ENCODE measurements around the gene DBNDD1. TPM values are rescaled to one million over a fixed set of nuclear protein-coding genes. Genes with fewer than 3 reads are reported as not detected.
"Not testable (repeated sequence)": the region's sequence is repeated elsewhere in the genome, so short reads cannot be mapped to it uniquely, and the experiment has no call there.

The DBNDD1 gene
- total RNA-seq, 1 donor from 2014 or later, result 10.6 TPM

DNA sequence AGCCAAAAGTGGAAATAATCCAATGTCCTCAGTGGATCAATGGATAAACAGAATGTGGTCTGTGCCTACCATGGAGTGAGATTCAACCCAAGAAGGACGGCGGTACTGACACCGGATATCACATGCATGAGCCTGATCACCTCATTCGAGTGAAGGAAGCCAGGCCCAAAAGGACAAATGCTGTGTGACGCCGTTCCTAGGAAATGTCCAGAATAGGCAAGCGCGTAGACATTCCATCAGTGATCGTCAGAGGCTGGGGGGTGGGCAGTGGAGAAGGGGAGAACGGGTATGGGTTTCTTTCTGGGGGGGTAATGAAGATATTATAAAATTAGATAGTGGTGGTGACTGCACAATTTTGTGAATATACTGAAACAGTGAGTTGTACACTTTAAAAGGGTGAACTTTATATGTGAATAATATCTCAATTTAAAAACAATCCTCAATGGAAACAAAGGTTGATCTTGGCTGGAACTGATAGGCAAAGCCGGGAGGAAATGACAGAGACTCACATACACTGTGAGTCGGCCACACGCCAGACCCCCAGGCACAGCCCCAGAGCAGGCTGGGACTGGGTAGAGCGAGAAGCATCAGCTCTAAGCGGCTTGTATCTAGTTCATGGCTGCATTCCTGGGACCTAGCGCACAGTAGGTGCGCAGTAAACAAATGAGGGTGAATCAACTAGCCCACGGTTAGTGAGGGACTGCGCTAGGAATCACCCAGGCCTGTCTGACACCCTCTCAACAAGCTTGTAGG is 3.5 kb downstream of the DBNDD1 start:
- no peak for FAIRE-seq
- DNase-seq (ENCODE audit: low spot score in 2 of 2), result no peak

DNA sequence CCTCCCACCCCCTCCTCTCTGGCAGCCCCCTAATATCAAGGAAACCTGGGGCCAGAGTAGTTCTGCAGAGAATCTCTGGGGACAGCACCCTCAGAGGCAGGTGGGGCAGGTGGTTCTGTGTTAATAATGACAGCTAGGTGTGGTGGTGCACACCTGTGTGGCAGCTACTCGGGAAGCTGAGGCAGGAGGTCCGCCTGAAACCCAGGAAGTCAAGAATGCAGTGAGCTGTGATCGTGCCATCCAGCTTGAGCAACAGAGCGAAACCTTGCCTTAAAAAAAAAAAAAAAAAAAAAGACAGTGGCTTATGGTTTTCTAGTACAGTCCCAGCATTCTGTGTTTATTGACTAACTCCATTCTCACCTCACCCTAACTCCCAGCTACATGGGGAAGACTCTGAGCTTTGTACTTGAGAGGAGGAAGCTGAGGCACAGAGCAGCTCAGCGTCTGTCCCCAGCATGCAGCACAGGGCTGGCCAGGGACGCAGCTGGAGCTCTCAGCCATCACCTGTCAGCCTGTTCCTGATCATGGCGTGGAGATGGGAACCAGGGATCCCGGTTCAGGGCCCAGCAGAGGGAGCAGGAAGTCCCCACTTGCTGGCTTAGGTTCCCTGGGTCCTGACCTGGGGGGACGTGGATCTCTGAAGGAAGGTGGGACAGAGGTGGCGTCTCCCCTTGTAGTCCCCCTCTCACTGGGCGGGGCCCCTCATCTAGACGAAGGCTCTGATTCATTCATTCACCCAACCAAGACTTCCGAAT is 6.1 kb downstream of the DBNDD1 start:
- no peak for FAIRE-seq
- DNase-seq (ENCODE audit: low spot score in 2 of 2), result no peak

DNA sequence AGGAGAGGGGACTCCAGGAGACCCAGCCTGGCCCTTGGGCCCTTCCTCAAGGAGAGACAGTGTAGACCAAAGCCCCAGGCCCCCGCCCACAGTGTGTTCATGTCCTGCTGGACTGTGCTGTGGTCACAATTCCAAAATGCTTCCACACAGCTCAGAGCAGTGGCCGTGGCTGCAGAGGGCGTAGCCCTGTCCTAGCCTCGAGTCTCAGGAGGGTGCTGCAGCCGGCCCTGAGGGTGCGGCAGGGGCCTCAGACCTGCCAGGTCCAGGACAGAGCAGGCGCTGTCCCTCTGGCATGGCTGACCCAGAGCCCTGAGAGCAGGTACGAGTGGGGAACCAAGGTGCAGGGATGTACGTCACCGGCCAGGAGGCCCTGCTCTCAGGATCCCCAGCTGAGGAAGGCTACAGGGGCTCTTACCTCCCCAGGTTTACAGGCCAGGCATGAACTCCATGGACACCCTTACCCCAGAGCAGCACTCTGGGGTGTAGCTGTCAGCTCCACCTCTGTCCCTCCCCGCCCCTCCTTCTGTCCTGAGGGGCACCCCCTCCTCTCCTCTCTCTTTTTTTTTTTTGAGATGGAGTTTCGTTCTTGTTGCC is 7.3 kb downstream of the DBNDD1 start:
- DNase-seq (ENCODE audit: low spot score in 2 of 2), result no peak
- no peak for FAIRE-seq

DNA sequence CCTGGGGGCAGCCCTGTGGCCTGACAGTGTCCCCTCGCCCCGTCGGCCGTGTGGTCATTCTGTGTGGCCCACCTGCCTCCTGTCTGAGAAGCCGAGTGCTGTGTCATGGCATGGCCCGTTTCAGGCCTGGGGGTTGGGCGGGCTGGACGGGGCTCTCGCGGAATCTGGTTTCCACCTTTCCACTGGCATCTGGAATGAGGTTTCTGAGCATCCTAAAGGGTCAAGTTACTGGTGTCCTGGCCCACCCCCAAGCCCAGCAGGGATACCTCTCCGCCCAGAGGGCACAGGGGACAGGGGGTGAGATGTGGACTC is 7.8 kb downstream of the DBNDD1 start:
- DNase-seq (ENCODE audit: low spot score in 2 of 2), result no peak
- no peak for FAIRE-seq

DNA sequence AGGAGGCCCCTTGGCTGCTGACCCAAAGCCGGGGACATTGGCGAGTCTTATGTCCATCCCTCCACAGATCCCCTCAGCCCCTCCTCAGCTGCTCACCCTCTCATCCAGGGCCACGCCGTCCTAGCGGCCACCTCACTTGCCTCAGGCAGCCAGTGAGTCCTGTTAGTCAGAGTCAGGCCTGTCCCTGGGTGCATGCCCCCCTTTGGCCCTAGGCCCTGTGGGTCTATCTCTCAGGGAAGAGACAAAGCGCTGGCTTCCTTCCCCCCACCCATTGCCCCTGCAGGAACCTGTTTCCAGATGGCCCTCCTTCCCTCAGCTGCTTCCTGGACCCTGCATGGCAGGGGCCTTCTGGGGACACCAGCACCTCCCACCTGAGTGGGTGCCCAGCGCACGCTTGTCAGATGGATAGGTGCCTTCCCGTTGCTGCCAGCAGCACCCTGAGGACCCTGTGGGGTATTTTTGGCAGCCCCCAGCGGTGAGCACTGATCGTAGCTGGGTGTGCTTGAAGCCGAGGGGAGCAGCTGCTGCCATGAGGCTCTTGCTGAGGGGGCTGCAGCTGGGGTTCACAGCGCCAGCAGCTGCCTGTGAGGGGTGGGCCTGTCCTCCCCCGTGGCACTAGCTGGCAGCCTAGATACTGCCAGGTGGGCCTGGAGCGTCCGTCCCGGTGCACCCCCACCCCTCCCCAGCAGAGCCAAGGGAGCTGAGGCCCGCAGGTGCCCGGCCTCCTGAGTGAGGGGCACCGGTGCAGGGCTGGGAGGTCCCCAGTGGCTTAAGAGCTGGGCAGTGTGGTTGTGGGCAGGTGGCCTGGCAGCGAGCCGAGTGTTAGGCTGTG is 8.4 kb downstream of the DBNDD1 start:
- FAIRE-seq, result no peak

DNA sequence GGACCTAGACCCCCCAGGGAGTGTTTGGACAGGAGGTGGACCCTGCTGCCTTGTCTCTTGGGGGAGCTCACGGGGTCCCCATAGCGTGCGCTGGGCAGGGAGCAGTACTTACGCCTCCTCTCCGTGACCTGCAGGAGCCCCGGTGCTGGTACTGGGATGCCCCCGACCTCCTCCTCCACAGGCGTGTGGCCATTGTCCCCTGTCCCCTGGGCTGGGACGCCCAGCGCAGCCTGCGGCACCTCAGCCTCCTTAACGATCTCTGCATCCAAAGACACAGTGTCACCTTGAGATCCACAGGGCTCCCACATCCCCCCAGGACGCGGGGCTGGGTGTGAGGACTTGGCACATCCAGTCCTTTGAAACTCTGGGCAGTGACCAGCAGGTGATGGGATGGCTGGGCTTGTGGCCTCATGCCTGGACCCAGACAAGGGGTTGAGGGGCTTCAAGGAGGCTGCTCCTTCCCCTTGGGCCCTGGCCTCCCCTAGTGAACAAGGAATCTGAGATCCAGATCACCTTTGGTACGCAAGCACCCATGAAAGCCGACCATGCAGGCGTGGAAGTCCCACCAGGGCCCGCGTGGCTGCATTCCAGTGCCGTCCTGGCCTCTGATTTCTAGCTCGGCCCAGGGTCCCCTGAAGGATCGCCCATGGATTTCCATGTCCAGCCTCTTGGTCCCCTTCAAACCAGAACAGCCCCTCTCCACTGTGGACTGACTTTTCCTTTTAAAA is 9.9 kb downstream of the DBNDD1 start:
- DNase-seq (ENCODE audit: low spot score in 2 of 2), result no peak
- no peak for FAIRE-seq

More for the DNA sequence above, 8.4 kb downstream of the DBNDD1 start:
- DNase-seq (ENCODE audit: low spot score in 2 of 2), result no peak

DNA sequence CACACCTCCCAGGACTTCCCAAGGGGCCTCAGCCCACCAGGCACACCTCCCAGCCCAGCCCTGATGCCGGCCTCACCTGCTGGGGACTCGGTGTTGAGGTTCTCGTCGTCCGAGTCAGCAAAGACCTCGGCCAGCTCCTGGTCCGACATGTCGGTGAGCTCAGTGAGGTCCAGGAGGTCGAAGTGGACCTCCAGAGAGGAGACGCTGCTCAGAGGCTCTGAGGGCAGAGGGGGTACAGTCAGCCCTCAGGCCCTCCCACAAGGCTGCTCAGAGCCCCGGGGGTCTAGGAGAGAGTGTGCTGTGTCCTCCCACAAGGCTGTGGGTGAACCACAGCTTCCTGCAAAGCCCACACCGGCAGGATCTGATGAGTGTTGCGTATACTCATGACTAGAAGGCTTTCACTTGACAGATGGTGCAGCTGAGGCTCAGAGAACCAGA is 10.5 kb downstream of the DBNDD1 start:
- no peak for FAIRE-seq
- DNase-seq (ENCODE audit: low spot score in 2 of 2), result no peak

DNA sequence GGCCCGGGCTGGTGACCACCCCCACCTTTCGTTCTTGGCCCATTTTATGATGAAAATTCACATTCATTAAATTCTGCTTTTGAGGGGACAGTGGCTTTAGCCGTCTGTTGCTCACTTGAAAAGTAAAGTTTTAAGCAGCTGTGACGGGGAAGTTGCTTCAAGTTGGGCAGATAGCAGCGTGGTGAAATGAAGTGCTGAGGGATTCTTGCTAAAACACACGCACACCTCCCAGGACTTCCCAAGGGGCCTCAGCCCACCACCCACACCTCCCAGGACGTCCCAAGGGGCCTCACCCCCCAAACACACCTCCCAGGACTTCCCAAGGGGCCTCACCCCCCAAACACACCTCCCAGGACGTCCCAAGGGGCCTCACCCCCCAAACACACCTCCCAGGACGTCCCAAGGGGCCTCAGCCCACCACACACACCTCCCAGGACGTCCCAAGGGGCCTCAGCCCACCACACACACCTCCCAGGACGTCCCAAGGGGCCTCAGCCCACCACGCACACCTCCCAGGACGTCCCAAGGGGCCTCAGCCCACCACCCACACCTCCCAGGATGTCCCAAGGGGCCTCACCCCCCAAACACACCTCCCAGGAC is 11.5 kb downstream of the DBNDD1 start:
- not testable (repeated sequence) for FAIRE-seq

DNA sequence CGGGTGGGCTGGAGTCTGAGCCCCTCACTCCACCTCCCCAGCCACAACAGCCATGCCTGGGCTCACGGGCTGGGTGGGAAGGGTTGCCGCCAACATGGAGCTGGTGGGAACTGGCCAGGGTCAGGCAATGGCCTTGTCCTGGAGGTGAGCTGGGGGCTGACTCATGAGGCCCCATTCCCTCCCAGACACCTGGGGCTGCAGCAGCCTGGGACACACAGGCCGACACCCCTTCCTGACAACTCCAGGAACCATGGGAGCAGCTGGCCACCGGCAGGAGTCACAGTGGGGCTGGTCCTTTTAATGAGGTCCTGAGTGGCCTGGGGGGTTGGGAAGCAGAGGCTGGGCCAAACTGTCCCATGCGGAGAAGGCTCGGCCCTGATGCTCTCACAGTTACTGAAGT is 12.2 kb downstream of the DBNDD1 start:
- FAIRE-seq (no peak), DNase-seq (ENCODE audit: low spot score in 2 of 2) (no peak)

More for the DNA sequence above, 11.5 kb downstream of the DBNDD1 start:
- DNase-seq (ENCODE audit: low spot score in 2 of 2), result not testable (repeated sequence)

DNA sequence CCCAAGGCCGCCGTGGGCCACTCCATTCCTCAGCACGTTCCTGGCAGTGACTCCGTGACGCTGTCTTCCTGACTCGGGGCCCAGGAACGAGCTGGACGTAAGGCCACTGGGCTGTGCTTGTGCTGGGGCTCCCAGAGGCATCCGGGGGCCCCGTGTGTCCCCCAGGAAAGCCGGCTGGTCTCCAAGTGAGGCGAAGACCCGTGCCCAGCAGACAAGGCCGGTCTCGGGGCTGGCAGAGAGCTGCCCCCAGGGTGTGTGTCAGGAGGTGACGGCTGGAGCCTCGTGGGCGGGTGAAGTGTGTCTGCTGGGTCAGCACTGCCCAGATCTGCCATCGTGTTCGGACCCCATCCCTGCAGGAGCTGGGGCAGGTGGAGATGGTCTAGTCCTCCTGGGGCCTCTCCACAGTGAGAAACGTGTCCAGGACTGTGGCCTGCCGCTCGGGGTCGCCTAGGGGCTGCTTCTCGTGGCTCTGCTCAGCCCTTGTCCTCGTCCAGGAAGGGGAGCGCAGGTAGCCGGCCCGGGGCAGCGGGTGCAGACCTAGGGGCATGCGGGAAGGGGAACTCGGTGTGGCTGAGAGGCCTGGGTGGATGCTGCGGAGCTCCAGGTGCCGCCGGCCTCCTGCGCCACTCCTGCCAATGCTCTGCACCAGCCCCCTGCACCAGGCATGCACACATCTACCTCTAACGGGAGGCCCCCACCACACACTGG is 13.1 kb downstream of the DBNDD1 start:
- DNase-seq (ENCODE audit: low spot score in 2 of 2), result no peak
- no peak for FAIRE-seq

DNA sequence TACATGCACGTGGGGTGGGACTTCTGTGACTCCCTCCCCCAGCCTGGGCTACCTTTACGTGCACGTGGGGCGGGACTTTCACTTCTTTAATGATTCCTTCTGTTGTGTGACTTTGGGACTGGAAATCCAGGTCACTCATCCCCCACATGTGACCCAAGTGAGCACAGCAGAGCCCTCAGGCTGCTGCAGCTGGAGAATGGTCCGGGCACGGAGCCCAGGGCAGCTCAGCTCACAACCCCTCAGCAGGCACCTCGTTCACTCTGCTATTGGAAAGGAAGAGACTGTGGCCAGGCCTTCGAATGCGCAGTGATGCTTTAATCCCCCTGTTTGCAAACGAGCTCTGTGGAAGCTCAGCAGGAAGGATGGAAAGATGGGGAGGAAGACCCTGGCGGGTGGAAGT is 14.7 kb downstream of the DBNDD1 start:
- DNase-seq (ENCODE audit: low spot score in 2 of 2) (no peak), FAIRE-seq (no peak)

DNA sequence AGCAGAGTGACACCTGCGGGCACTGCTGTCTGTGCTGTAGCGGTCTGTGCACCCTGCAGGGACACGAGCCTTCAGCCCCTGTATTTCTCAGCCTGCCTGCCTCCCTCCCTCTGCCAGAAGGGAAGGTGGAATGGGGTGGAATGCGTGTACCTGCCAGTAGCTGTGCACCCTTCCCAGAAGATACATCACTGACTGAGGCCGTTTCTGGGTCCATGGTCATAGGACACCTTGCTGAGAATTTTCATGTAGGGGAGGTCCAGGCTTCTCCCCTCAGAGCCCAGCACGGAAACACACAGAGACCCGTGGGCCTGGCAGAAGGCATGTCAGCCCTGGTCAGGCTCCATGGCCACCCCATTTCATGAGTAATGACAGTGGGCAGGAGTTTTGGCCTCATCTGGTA is 16.5 kb downstream of the DBNDD1 start:
- DNase-seq (ENCODE audit: low spot score in 2 of 2) (no peak), FAIRE-seq (no peak)

DNA sequence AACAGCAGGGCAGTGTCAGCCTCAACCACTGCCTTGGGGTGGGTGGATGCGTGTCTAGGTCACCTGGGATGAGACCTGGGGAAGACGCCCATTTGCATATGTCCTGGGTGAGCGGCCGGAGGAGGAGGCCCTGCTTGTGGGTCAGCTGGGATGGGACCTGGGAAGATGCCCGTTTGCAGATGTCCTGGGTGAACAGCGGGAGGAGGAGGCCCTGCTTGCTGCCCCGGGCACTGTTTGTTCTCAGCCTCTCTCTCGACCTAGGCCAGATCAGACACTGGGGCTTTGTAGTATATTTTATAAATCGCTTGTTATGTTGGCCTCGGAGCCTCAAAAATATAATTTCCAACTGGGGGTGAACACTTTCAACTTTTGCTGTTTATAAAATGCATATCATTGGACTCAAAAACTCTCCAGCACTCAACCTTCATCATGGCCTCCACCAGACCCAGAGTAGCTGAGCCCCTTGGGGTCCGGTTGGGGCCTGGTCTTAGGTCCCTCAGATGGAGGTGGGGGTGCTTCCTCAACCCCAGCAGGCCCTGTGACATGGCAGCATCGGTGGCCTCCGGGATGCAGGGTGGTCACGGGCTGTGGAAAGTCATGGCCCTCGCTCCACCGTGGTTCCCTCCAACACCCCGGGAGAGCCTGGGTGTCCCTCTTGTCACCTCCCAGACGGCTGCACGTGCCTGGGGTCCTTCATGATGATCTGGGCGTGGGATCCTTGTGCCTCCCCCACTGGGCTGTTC is 17.3 kb downstream of the DBNDD1 start:
- FAIRE-seq (no peak), DNase-seq (ENCODE audit: low spot score in 2 of 2) (peak in 1 of 2 donors; percentile 55)

DNA sequence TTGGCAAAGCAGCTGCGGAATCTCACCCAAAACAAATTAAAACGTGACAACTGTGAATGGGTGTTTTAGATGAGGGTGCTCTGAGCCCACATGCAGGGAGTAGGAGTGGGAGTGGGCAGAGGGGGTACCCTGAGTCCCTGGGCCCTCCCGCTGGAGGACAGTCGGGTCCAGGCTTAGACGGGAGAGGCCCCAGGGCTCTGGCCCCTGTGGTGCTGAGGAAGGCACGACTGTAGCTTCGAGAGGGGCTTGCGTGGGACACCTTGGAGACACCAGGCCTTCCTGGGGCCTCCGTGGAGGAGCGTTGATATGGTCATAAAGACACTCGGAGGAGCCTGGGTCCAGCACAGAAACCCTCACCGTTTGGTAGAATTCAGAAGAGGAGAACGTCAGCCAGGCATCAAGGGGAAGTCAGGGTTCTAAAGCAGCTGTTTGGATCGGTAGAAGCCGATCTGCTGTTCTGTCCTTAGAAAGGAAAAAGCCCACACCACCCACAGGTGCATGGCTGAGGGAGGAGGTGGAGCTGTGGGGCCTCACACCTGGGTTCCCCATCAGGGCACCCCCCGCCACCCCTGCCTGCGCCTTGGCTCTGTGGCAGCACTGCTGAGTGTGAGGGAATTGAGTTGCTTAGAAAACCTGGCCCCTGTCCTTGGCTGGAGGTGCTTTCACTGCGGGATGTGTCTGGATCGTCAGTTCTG is 18.4 kb downstream of the DBNDD1 start:
- FAIRE-seq, result no peak
- no peak for DNase-seq (ENCODE audit: low spot score in 2 of 2)

DNA sequence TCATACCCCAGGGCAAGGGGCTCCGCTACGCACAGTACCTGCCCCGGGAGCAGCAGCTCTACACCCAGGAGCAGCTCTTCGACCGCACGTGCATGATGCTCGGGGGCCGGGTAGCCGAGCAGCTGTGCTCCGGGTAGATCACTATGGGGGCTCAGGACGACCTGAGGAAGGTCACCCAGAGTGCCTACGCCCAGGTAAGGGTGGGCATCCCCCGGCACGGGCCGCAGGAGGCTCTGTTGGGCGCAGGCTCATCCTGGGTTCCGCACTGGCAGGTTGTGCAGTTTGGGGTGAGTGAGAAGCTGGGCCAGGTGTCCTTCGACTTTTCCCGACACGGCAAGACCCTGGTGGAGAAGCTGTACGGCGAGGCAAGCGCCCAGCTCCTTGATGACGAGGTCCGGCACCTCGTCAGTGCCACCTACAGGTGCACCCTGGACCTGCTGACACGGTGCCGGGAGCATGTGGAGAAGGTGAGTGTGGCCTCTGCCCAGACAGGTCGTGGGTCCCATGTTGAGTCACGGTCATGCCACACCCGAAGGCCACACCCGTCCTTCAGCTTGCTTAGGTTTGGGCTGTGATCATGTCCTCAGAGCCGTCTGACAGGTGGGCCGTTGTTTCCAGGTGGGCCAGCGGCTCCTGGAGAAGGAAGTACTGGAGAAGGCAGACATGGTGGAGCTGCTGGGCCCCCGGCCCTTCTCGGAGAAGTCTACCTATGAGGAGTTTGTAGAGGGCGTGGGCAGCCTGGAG is 19.3 kb downstream of the DBNDD1 start:
- no peak for FAIRE-seq
- no peak for DNase-seq (ENCODE audit: low spot score in 2 of 2)

DNA sequence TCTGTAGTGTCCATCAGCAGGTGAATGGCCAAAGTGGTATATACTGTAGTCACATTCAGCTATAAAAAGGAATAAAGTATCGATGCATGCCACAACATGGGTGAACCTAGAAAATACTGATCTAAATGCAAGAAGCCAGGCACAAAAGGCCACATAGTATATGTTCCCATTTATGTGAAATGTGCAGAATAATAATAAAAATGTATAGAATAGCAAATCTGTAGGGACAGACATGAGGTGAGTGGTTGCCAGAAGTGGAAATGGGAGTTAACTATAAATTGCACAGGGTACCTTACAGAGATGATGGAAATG is 23.1 kb downstream of the DBNDD1 start:
- DNase-seq (ENCODE audit: low spot score in 2 of 2) (no peak), FAIRE-seq (no peak)

DNA sequence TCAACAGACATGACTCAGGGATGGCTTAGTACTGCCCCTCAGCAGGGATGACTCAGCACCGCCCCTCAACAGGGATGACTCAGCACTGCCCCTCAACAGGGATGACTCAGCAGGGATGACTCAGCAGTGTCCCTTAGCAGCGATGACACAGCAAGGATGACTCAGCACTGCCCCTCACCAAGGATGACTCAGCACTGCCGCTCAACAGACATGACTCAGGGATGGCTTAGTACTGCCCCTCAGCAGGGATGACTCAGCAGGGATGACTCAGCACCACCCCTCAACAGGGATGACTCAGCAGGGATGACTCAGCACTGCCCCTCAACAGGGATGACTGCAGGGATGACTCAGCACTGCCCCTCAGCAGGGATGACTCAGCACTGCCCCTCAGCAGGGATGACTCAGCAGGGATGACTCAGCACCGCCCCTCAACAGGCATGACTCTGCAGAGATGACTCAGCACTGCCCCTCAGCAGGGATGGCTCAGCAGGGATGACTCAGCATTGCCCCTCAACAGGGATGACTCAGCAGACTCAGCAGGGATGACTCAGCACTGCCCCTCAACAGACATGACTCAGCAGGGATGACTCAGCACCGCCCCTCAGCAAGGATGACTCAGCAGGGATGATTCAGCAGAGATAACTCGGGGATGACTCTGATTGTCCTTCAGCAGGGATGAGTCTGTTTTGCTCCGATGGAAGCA is 23.6 kb downstream of the DBNDD1 start:
- not testable (repeated sequence) for FAIRE-seq; DNase-seq (ENCODE audit: low spot score in 2 of 2)

Measured in frontal cortex (tissue), 4 donors.